Right atrium auricular region (tissue), 2 donors: Measurements from ENCODE around the gene ESRP2. TPM values are rescaled to one million over a fixed set of nuclear protein-coding genes. Genes with fewer than 3 reads are reported as not detected.
A peak's percentile ranks its signal among the peaks of the same experiment; 100 is the strongest.

Experiments
- DNase-seq: peaks from one replicate; pipeline ENCODE4 v3.0.0-alpha.2; 2019; ENCODE audit warnings: low spot score
- H3K27ac ChIP-seq, 2 donors: fragments of 200-600 bp; sonication (generic); 1 replicate in 1 of 2; 2 replicates in 1 of 2; pipeline ENCODE4 v1.5.1; 2016 to 2019
- H3K27me3 ChIP-seq, 2 donors: fragments of 200-600 bp; sonication (generic); one replicate each; pipeline versions ENCODE4 v1.5.1 to v1.6.0; 2017 to 2019
- H3K36me3 ChIP-seq: fragments of 200-600 bp; sonication (generic); one replicate; pipeline ENCODE4 v1.5.1; 2016
- H3K4me1 ChIP-seq, 2 donors: fragments of 200-600 bp; sonication (generic); one replicate each; pipeline versions ENCODE4 v1.5.1 to v1.6.0; 2017 to 2019
- H3K4me3 ChIP-seq, 2 donors: fragments of 200-600 bp; sonication (generic); 1 replicate in 1 of 2; 2 replicates in 1 of 2; pipeline ENCODE4 v1.5.1; 2017 to 2019; ENCODE audit warnings: mild to moderate bottlenecking in 1 of 2, moderate library complexity in 1 of 2
- H3K9me3 ChIP-seq, 2 donors: fragments of 200-600 bp; sonication (generic); one replicate each; pipeline ENCODE4 v1.5.1; 2019
- CTCF ChIP-seq, 2 donors: fragments of 200-600 bp; sonication (generic); IDR thresholded peaks; one replicate each; pipeline ENCODE4 v1.5.1; 2019; ENCODE audit warnings: antibody characterized with exemption in 2 of 2
- total RNA-seq, 2 donors: library from RNA; depleted of rRNA; stranded (reverse); fragments of >200 nt; gene quantifications; one replicate each; pipeline ENCODE4 v1.1.0, GENCODE V29; 2016

ESRP2 gene
- total RNA-seq, 2 donors from 2014 or later = 0.59 to 1.2 TPM

- TF ChIP-seq CTCF (IDR thresholded peaks at IDR 0.05) = no peak
- Histone ChIP-seq H3K36me3 (no peaks in the 10 kb centered on the region), H3K4me1 (peaks cover 0 to 23% of the 10 kb centered on the region in 2 donors), H3K27me3 (no peaks in the 10 kb centered on the region), H3K4me3 (no peak overlapping the region), H3K27ac (no peak overlapping the region), H3K9me3 (no peaks in the 10 kb centered on the region)
- DNase-seq = peak; percentile 58
Measured at GRCh38 chr16:68227850-68228553, 7.9 kb downstream of the ESRP2 start.

GRCh38 chr16:68227183-68227793 is 8.6 kb downstream of the ESRP2 start:
- no peak for TF ChIP-seq CTCF (IDR thresholded peaks at IDR 0.05)
- Histone ChIP-seq H3K27me3 (no peaks in the 10 kb centered on the region), H3K9me3 (no peaks in the 10 kb centered on the region), H3K36me3 (no peaks in the 10 kb centered on the region), H3K4me1 (peaks cover 0 to 23% of the 10 kb centered on the region in 2 donors), H3K4me3 (no peak overlapping the region), H3K27ac (no peak overlapping the region)
- peak; percentile 43 for DNase-seq

GRCh38 chr16:68226116-68226515 is 9.8 kb downstream of the ESRP2 start:
- H3K4me3 ChIP-seq = no peak overlapping the region
- H3K4me1 ChIP-seq = peaks cover 0 to 23% of the 10 kb centered on the region in 2 donors
- H3K27me3 ChIP-seq = no peaks in the 10 kb centered on the region
- peaks cover 2% of the 10 kb centered on the region for H3K36me3 ChIP-seq
- H3K9me3 ChIP-seq = no peaks in the 10 kb centered on the region
- H3K27ac ChIP-seq = no peak overlapping the region
- peak; percentile 30 for DNase-seq
- TF ChIP-seq CTCF (IDR thresholded peaks at IDR 0.05) = no peak

GRCh38 chr16:68223072-68223471 is 12.9 kb downstream of the ESRP2 start:
- no peak overlapping the region for H3K27ac ChIP-seq

GRCh38 chr16:68219725-68220351 is 16.1 kb downstream of the ESRP2 start:
- TF ChIP-seq CTCF (IDR thresholded peaks at IDR 0.05) = no peak
- no peak for DNase-seq
- Histone ChIP-seq H3K4me3 (no peak overlapping the region), H3K27ac (no peak overlapping the region), H3K36me3 (peaks cover 3% of the 10 kb centered on the region), H3K27me3 (no peaks in the 10 kb centered on the region), H3K4me1 (no peaks in the 10 kb centered on the region), H3K9me3 (no peaks in the 10 kb centered on the region)

More at GRCh38 chr16:68223072-68223471, 12.9 kb downstream of the ESRP2 start:
- no peak for TF ChIP-seq CTCF (IDR thresholded peaks at IDR 0.05)
- no peaks in the 10 kb centered on the region for H3K9me3 ChIP-seq
- no peak for DNase-seq
- no peak overlapping the region for H3K4me3 ChIP-seq
- peaks cover 3% of the 10 kb centered on the region for H3K36me3 ChIP-seq
- H3K27me3 ChIP-seq = no peaks in the 10 kb centered on the region
- H3K4me1 ChIP-seq = peaks cover 0 to 12% of the 10 kb centered on the region in 2 donors
